Glutamatergic neuron (in vitro differentiated cells): ENCODE measurements around the gene ASPSCR1. TPM values are rescaled to one million over a fixed set of nuclear protein-coding genes. Genes with fewer than 3 reads are reported as not detected.

Experiments
- DNase-seq: peaks from one replicate; pipeline ENCODE4 v3.0.0; 2022
- H3K27ac Mint-ChIP-seq: one replicate; pipeline ENCODE4 v1.8.0; 2020; ENCODE audit warnings: mild to moderate bottlenecking, mixed read lengths, inconsistent platforms; ENCODE audit not compliant: unreplicated experiment
- H3K27me3 Mint-ChIP-seq: one replicate; pipeline ENCODE4 v1.8.0; 2020; ENCODE audit warnings: mild to moderate bottlenecking, moderate library complexity, mixed read lengths, inconsistent platforms; ENCODE audit not compliant: unreplicated experiment
- H3K36me3 Mint-ChIP-seq: one replicate; pipeline ENCODE4 v1.8.0; 2020; ENCODE audit warnings: mild to moderate bottlenecking, mixed read lengths, inconsistent platforms; ENCODE audit not compliant: unreplicated experiment
- H3K4me1 Mint-ChIP-seq: one replicate; pipeline ENCODE4 v1.8.0; 2020; ENCODE audit warnings: mild to moderate bottlenecking, low read depth, mixed read lengths, inconsistent platforms; ENCODE audit not compliant: unreplicated experiment
- H3K4me3 Mint-ChIP-seq: one replicate; pipeline ENCODE4 v1.8.0; 2020; ENCODE audit warnings: mild to moderate bottlenecking, mixed read lengths, inconsistent platforms; ENCODE audit not compliant: unreplicated experiment
- H3K9me3 Mint-ChIP-seq: one replicate; pipeline ENCODE4 v1.8.0; 2020; ENCODE audit warnings: mild to moderate bottlenecking, moderate library complexity, mixed read lengths, inconsistent platforms; ENCODE audit not compliant: unreplicated experiment
- CTCF ChIP-seq: fragments of 200-600 bp; sonication (generic); IDR thresholded peaks from one replicate; pipeline ENCODE4 v1.5.0; 2021; ENCODE audit not compliant: partially characterized antibody, unreplicated experiment
- total RNA-seq: library from RNA; stranded (reverse); fragmentation: NEBNext Ultra II Directional; extraction: Animal tissue kit (Norgen Biotek cat#: 25700); gene quantifications from one replicate; pipeline ENCODE4 v1.2.1, GENCODE V29; 2021; ENCODE audit not compliant: unreplicated experiment

Gene ASPSCR1
- total RNA-seq, 1 donor from 2014 or later, result 51.7 TPM

- H3K4me3 Mint-ChIP-seq, result no peak overlapping the region
- no peak overlapping the region for H3K27ac Mint-ChIP-seq
- H3K36me3 Mint-ChIP-seq, result no peaks in the 10 kb centered on the region
- peaks cover 16% of the 10 kb centered on the region for H3K27me3 Mint-ChIP-seq
- peaks cover 22% of the 10 kb centered on the region for H3K9me3 Mint-ChIP-seq
- no peak for DNase-seq
- peak; percentile 6 for TF ChIP-seq CTCF
- peaks cover 11% of the 10 kb centered on the region for H3K4me1 Mint-ChIP-seq
Observed at GRCh38 chr17:81967244-81967532, 10.2 kb upstream of the ASPSCR1 start.

- no peak overlapping the region for H3K4me3 Mint-ChIP-seq
- DNase-seq, result peak; percentile 93
- peak; percentile 2 for TF ChIP-seq CTCF
- peaks cover 11% of the 10 kb centered on the region for H3K4me1 Mint-ChIP-seq
- no peaks in the 10 kb centered on the region for H3K36me3 Mint-ChIP-seq
- peaks cover 24% of the 10 kb centered on the region for H3K9me3 Mint-ChIP-seq
- H3K27me3 Mint-ChIP-seq, result peaks cover 14% of the 10 kb centered on the region
- H3K27ac Mint-ChIP-seq, result peak overlapping the region; percentile 94
Observed at GRCh38 chr17:81967533-81968395, 9.7 kb upstream of the ASPSCR1 start.

GRCh38 chr17:81968396-81968745 is 9.1 kb upstream of the ASPSCR1 start:
- Mint-ChIP-seq H3K4me3 (no peak overlapping the region), H3K4me1 (peaks cover 11% of the 10 kb centered on the region), H3K27ac (peak overlapping the region; percentile 94), H3K27me3 (peaks cover 14% of the 10 kb centered on the region), H3K9me3 (peaks cover 24% of the 10 kb centered on the region), H3K36me3 (no peaks in the 10 kb centered on the region)
- no peak for DNase-seq
- no peak for TF ChIP-seq CTCF

- peaks cover 11% of the 10 kb centered on the region for H3K4me1 Mint-ChIP-seq
- DNase-seq, result no peak
- H3K9me3 Mint-ChIP-seq, result peaks cover 24% of the 10 kb centered on the region
- peak overlapping the region; percentile 94 for H3K27ac Mint-ChIP-seq
- H3K4me3 Mint-ChIP-seq, result no peak overlapping the region
- H3K36me3 Mint-ChIP-seq, result no peaks in the 10 kb centered on the region
- no peak for TF ChIP-seq CTCF
- H3K27me3 Mint-ChIP-seq, result peaks cover 14% of the 10 kb centered on the region
Observed at GRCh38 chr17:81968850-81969812, 8.3 kb upstream of the ASPSCR1 start.
